Heart right ventricle (tissue), 16 donors: ENCODE results near the gene CTDP1. TPM values are rescaled to one million over a fixed set of nuclear protein-coding genes. Genes with fewer than 3 reads are reported as not detected.
A peak's percentile ranks its signal among the peaks of the same experiment; 100 is the strongest.

Source experiments
- ATAC-seq, 8 donors: fragments of 200-7000 bp; cut with Tn5 transposase; one replicate each; pipeline ENCODE4 v1.9.1; 2020; ENCODE audit warnings: mild to moderate bottlenecking in 8 of 8, moderate library complexity in 8 of 8, moderate number of reproducible peaks in 1 of 8
- DNase-seq, 2 donors: peaks; one replicate each; pipeline ENCODE4 v3.0.0-alpha.2; 2020
- H3K27ac ChIP-seq, 10 donors: fragments of 200-600 bp; sonication (generic) in 2 of 10; one replicate each; pipeline versions ENCODE4 v1.5.0 to v1.8.0; 2020 to 2022; ENCODE audit warnings: mild to moderate bottlenecking in 3 of 10
- H3K27me3 ChIP-seq, 7 donors: fragments of 200-600 bp; one replicate each; pipeline ENCODE4 v1.8.0; 2021 to 2022; ENCODE audit warnings: mild to moderate bottlenecking in 2 of 7
- H3K36me3 ChIP-seq, 9 donors: fragments of 200-600 bp; sonication (generic) in 1 of 9; one replicate each; pipeline versions ENCODE4 v1.5.0 to v1.8.0; 2020 to 2022; ENCODE audit warnings: mild to moderate bottlenecking in 2 of 9
- H3K4me1 ChIP-seq, 9 donors: fragments of 200-600 bp; sonication (generic) in 1 of 9; one replicate each; pipeline versions ENCODE4 v1.5.0 to v1.8.0; 2020 to 2022; ENCODE audit warnings: mild to moderate bottlenecking in 4 of 9
- H3K4me3 ChIP-seq, 10 donors: fragments of 200-600 bp; sonication (generic) in 2 of 10; one replicate each; pipeline versions ENCODE4 v1.5.0 to v1.8.0; 2020 to 2022; ENCODE audit warnings: mild to moderate bottlenecking in 7 of 10, moderate library complexity in 2 of 10
- H3K9me3 ChIP-seq, 11 donors: fragments of 200-600 bp in 10 of 11; sonication (generic) in 2 of 11; one replicate each; pipeline versions ENCODE4 v1.5.0 to v1.8.0; 2013 to 2022; ENCODE audit warnings: mild to moderate bottlenecking in 2 of 11, control low read depth in 1 of 11, moderate library complexity in 1 of 11
- WGBS, 2 donors: extraction: QIAGEN DNeasy Blood & Tissue Kit; methylation state at CpG; one replicate each; pipeline ENCODE4 v1.1.7; 2013; ENCODE audit warnings: inconsistent platforms in 1 of 2; 5-methylcytosine and 5-hydroxymethylcytosine counted together
- intact Hi-C, 10 donors: fragments of 100-400 bp; cut with DNase I; formaldehyde crosslinking; loops; one replicate each; pipeline versions ENCODE4 v1.11.1 to v1.14.2; 2022
- polyA plus RNA-seq, 2 donors: library from polyadenylated mRNA; stranded (reverse); fragments of 200-250 nt; gene quantifications; one replicate each; pipeline ENCODE4 v1.2.3, GENCODE V29; 2013
- total RNA-seq, 10 donors: library from RNA; stranded (reverse); fragmentation: NEBNext Ultra II Directional in 3 of 10; extraction: Animal tissue kit (Norgen Biotek cat#: 25700) in 3 of 10; gene quantifications; one replicate each; pipeline versions ENCODE4 v1.2.1 to v1.2.4, GENCODE V29; 2021 to 2023
- TF ChIP-seq, protein P1 (sequence below), 9 donors: fragments of 200-600 bp; sonication (generic) in 2 of 9; IDR thresholded peaks; one replicate each; pipeline versions ENCODE4 v1.5.0 to v1.8.0; 2021 to 2022; ENCODE audit warnings: antibody characterized with exemption in 9 of 9, mild to moderate bottlenecking in 5 of 9, moderate library complexity in 1 of 9
- donor health status: Arrhythmogenic right ventricular cardiomyopathy.
- donor health status: ischemic (EF 13 %, LVEDD 7.1; RV severe dilation, severe dysfunction).
- donor health status: healthy with polysubstance abuse.
- donor health status: DM: no; HTN: yes; CAD: no.
- donor health status: DM: no; HTN: no; CAD: no.
- donor health status: ischemic (EF 25% LVEDD 6.9; RV normal size, moderate dysfunction).
- donor health status: ischemic (EF 25% LVEDD 5.7; RV mildly dilated, moderate dysfunction).
- donor health status: healthy.
- donor health status: DM: yes; HTN: yes; CAD: no.
- donor health status: Ischemic cardiomyopathy.
- donor health status: ischemic (EF 35%, LVEDD 5.7; RV mildly dilated, moderate dysfunction).
- donor health status: nonischemic (EF 11% LVEDD 7.7; RV severe dilation, severe dysfunction).
- donor health status: DM: yes; HTN: yes; CAD: no.
- donor health status: PGD.
- donor health status: ischemic (EF 29% LVEDD 5.4; RV normal size, mild dysfunction).
- donor health status: nonischemic (EF 23%, LVEDD 6.1; RV moderate dilation, normal function).

The CTDP1 gene
- total and polyA plus RNA-seq, 12 donors = 6.8 to 12.5 (median 9.3) TPM

DNA sequence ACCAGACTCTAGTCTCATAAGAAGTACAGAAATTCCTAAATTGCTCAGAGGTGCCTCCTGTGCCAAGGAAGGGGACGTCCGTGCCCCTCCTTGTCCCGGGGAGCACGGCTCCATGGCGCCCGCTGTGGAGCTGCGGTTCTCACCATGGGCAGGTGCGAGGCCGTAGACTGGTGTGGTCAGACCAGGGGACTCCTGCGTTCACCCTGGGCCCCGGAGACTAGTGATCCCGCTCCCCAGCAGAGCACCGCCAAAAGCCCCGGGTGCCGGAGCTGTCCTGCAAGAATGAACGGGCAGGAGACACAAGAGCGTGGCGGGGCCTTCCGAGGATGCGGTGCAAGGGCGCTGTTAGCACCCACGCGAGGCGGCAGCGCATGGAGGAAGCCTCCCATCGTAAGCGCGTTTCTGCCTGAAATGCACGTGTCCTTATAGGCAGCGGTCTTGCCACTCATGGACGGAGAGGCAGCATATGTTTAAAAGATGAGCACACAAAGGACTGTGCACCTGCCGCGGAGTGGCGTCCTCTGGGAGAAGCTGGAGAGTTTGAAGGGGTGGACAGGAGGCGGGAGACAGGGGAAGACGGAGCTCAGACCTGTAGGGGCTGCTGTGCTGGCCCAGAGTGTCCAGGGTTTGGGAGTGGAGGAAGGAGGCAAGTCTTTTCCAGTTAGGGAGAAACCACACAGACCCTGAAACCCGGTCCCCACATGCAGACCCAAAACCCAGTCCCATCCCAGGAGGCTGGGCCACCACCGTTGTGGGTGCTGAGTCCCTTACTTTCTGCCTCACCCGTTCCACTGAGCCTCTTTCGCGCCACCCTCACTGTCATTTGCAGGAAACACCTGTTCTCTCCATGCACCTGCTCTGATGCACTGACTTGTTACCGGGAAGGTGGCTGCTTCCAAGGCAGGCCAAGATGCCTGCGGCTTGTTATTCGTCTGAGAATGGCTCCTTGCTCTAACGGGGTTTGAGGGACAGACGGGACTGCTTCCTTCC, 110.6 kb downstream of the CTDP1 start:
- ATAC-seq (no peak), DNase-seq (no peak)
- peaks cover 0 to 57% (median 6%) of the 10 kb centered on the region in 9 donors for H3K4me1 ChIP-seq
- no peaks in the 10 kb centered on the region for H3K36me3 ChIP-seq
- WGBS, 2 donors = 80% methylated on average over 46 of the region's 46 CpGs
- H3K4me3 ChIP-seq = no peak overlapping the region
- H3K27me3 ChIP-seq = peaks cover 29 to 84% (median 71%) of the 10 kb centered on the region in 7 donors
- TF ChIP-seq, protein P1, sequence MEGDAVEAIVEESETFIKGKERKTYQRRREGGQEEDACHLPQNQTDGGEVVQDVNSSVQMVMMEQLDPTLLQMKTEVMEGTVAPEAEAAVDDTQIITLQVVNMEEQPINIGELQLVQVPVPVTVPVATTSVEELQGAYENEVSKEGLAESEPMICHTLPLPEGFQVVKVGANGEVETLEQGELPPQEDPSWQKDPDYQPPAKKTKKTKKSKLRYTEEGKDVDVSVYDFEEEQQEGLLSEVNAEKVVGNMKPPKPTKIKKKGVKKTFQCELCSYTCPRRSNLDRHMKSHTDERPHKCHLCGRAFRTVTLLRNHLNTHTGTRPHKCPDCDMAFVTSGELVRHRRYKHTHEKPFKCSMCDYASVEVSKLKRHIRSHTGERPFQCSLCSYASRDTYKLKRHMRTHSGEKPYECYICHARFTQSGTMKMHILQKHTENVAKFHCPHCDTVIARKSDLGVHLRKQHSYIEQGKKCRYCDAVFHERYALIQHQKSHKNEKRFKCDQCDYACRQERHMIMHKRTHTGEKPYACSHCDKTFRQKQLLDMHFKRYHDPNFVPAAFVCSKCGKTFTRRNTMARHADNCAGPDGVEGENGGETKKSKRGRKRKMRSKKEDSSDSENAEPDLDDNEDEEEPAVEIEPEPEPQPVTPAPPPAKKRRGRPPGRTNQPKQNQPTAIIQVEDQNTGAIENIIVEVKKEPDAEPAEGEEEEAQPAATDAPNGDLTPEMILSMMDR (IDR thresholded peaks at IDR 0.05) = no peak
- intact Hi-C loops = no loop called here
- peak overlapping the region in 1 of 10 donors; percentile 36 for H3K27ac ChIP-seq
- H3K9me3 ChIP-seq = no peaks in the 10 kb centered on the region

DNA sequence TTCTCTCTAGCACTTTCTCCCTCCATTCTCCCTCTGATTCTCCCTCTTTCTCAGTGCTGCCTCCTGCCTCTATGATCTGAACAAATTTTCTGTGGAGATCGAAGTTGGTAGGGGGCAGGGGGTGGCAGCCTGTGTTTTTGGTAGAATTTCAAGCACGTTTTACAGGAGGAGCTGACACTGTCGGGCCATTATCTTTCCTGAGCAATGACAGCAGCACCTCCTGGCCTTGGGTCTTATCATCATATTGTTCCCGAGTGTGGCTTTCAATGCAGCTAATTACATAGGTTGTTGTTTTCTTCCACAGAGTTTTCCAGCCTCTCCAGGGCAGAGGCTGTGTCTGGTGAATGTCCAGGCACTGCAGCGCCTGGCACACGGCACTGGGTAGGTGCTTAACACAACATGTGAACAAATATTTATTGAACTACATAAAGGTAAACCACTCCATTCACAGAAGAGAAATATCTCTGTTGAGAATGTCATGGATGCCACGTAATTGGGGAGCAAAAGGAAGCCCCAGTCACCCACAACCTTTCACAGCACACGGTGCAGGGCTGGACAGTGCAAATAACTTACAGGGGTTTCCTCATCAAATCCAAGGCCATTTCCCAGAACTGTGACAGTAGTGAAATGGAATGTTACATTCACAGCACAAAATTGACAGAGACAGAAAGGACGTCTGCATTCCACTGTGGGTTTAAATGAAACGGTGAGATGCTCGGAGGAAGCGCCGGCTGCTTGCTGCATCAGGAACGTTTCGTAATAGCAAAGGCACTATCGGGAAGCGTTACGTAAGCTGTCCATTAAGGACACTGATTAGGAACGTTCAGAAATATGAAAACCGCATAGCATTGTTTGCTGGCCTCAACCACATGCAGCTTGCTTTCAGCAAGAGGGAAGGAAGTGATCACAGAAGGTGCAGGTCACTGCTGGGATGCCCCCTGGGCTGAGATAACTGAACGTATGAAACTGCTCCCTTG, 111.7 kb downstream of the CTDP1 start:
- no peaks in the 10 kb centered on the region for H3K36me3 ChIP-seq
- peak overlapping the region in 4 of 10 donors; percentile 5 to 26 (median 15) for H3K4me3 ChIP-seq
- peak; percentile 35 to 83 (median 70) for ATAC-seq
- peaks cover 0 to 66% (median 6%) of the 10 kb centered on the region in 9 donors for H3K4me1 ChIP-seq
- H3K9me3 ChIP-seq = no peaks in the 10 kb centered on the region
- peak overlapping the region in 2 of 10 donors; percentile 6 to 82 for H3K27ac ChIP-seq
- WGBS, 2 donors = 25 to 27% methylated on average over 21 of the region's 21 CpGs
- TF ChIP-seq, protein P1 (IDR thresholded peaks at IDR 0.05) = no peak
- DNase-seq = peak in 1 of 2 donors; percentile 23
- peaks cover 29 to 80% (median 62%) of the 10 kb centered on the region in 7 donors for H3K27me3 ChIP-seq
- intact Hi-C loops = no loop called here

DNA sequence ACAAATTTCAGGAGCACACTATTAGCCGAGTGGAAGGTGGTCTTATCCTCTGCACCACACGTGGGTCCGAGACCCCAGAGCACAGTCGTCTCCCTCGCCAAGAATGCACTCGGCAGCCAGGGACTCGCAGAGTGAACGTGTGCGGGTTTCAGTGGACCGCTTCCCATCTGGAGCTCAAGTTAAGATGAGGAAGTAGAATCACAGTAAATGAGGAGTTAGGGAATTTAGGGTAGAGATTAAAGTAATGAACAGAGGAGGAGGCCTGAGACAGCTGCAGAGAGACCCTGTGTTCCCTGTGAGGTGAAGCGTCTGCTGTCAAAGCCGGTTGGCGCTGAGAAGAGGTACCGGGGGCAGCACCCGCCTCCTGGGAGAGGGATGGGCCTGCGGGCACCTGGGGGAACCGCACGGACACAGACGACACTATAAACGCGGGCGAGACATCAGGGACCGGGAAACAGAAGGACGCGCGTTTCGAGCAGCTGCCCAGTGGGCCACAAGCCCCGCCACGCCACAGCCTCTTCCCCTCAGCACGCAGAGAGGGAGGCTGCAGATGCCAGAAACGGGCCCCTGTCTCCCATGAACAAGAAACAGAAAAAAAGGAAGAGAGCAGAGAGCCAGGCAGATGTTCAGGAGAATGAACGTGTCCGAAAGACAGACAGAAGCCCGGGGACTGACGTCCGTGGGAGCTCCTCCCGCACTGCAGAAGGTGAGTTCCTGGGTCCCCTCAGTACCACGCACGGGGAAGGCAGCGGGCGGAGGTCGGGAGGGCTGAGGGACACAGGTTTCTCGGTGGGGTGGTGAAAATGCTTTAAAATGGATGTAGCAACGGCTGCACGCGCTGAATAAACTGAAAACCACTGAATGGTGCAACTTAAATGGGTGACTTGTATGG, 112.7 kb downstream of the CTDP1 start:
- DNase-seq = no peak
- ATAC-seq = no peak
- Histone ChIP-seq H3K27me3 (peaks cover 25 to 80% (median 61%) of the 10 kb centered on the region in 7 donors), H3K36me3 (no peaks in the 10 kb centered on the region), H3K9me3 (no peaks in the 10 kb centered on the region), H3K4me3 (peak overlapping the region in 3 of 10 donors; percentile 10 to 26 (median 20)), H3K4me1 (peaks cover 0 to 67% (median 9%) of the 10 kb centered on the region in 9 donors), H3K27ac (peak overlapping the region in 1 of 10 donors; percentile 82)
- intact Hi-C loops = no loop called here
- WGBS, 2 donors = 78% methylated on average over 46 of the region's 46 CpGs
- TF ChIP-seq, protein P1 (IDR thresholded peaks at IDR 0.05) = no peak
